Measurements from ENCODE around the gene RAB6B.

RAB6B gene

DNA sequence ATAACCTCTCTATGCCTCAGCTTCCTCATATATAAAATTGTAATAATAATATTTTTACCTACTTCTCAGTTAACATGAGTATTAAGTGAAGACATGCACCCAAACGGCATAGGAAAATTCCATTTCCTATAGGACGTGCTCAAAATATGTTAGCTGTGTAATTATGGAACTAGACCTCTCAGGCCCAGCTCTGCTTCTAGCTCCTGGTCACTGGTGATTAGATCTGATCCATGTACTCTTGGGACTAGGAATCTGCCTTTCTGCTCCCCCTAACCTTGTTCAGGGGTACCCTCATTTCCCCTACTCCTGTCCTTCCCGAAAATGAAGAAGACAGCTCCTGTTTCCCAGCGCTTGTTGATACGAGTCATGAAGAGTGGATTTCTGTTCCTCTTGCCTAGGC is 119.8 kb downstream of the RAB6B start:
- no peak for DNase-seq

- DNase-seq: no peak
Observed at GRCh38 chr3:133775309-133775708, 120.4 kb downstream of the RAB6B start.

All from anterior cingulate cortex (tissue), 58 donors.